ENCODE measurements around the gene CEACAM1. TPM values are rescaled to one million over a fixed set of nuclear protein-coding genes. Genes with fewer than 3 reads are reported as not detected.
A peak's percentile ranks its signal among the peaks of the same experiment; 100 is the strongest.

CEACAM1 gene
- total and polyA plus RNA-seq, 2 of the 13 experiments (the other 11 are each of a cell fraction or from before 2014, with no cell fraction given): 13.5 to 332 TPM

DNA sequence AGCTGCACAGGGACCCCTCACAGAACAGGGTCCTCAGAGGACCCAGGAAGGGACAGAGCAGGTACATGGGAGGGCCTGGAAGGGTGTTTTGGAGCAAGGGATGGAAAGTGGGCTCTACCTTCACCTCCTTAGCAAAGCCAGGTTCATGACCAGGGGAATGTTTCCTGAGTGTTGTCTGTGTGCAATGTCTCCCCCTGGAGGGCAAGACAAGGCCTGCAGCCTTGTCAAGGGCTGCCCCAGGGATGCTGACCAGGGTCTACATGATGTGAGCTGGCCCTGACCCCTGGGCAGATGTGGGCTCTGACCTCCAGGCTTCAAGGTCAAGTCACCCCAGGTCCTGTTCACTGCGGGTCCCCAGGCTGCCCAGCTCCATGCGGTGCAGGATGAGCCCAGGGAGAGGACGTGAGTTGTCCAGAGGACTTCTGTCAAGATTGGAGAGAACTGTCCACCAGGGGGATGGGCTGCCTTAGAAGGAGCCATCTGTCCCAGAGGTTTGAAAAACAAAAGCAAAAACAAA is 1.0 kb upstream of the CEACAM1 start (continued):
- TF ChIP-seq, protein P1, sequence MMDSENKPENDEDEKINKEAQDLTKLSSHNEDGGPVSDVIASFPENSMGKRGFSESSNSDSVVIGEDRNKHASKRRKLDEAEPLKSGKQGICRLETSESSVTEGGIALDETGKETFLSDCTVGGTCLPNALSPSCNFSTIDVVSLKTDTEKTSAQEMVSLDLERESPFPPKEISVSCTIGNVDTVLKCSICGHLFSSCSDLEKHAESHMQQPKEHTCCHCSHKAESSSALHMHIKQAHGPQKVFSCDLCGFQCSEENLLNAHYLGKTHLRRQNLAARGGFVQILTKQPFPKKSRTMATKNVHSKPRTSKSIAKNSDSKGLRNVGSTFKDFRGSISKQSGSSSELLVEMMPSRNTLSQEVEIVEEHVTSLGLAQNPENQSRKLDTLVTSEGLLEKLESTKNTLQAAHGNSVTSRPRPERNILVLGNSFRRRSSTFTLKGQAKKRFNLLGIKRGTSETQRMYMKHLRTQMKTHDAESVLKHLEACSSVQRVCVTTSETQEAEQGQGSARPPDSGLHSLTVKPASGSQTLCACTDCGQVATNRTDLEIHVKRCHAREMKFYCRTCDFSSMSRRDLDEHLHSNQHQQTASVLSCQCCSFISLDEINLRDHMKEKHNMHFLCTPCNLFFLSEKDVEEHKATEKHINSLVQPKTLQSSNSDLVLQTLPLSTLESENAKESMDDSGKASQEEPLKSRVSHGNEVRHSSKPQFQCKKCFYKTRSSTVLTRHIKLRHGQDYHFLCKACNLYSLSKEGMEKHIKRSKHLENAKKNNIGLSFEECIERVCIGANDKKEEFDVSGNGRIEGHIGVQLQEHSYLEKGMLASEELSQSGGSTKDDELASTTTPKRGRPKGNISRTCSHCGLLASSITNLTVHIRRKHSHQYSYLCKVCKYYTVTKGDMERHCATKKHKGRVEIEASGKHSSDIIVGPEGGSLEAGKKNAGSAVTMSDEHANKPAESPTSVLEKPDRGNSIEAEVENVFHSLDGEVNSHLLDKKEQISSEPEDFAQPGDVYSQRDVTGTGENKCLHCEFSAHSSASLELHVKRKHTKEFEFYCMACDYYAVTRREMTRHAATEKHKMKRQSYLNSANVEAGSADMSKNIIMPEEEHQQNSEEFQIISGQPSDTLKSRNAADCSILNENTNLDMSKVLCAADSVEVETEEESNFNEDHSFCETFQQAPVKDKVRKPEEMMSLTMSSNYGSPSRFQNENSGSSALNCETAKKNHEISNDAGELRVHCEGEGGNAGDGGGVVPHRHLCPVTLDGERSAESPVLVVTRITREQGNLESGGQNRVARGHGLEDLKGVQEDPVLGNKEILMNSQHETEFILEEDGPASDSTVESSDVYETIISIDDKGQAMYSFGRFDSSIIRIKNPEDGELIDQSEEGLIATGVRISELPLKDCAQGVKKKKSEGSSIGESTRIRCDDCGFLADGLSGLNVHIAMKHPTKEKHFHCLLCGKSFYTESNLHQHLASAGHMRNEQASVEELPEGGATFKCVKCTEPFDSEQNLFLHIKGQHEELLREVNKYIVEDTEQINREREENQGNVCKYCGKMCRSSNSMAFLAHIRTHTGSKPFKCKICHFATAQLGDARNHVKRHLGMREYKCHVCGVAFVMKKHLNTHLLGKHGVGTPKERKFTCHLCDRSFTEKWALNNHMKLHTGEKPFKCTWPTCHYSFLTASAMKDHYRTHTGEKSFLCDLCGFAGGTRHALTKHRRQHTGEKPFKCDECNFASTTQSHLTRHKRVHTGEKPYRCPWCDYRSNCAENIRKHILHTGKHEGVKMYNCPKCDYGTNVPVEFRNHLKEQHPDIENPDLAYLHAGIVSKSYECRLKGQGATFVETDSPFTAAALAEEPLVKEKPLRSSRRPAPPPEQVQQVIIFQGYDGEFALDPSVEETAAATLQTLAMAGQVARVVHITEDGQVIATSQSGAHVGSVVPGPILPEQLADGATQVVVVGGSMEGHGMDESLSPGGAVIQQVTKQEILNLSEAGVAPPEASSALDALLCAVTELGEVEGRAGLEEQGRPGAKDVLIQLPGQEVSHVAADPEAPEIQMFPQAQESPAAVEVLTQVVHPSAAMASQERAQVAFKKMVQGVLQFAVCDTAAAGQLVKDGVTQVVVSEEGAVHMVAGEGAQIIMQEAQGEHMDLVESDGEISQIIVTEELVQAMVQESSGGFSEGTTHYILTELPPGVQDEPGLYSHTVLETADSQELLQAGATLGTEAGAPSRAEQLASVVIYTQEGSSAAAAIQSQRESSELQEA (CRISPR knock-in tag; IDR thresholded peaks at IDR 0.05; ENCODE audit: not compliant biosample characterization): no peak
- TF ChIP-seq HDAC6 (IDR thresholded peaks at IDR 0.05; ENCODE audit: low read depth, low read length): no peak
- TF ChIP-seq KDM1A (CRISPR knock-in tag; IDR thresholded peaks at IDR 0.05): no peak
- no peak for TF ChIP-seq ZNF441 (CRISPR knock-in tag; IDR thresholded peaks at IDR 0.05; ENCODE audit: borderline replicate concordance)
- TF ChIP-seq PLRG1 (conservative IDR thresholded peaks at IDR 0.05): no peak
- no peak for TF ChIP-seq LCORL (IDR thresholded peaks at IDR 0.05)
- TF ChIP-seq LCORL (CRISPR knock-in tag; IDR thresholded peaks at IDR 0.05): peak; percentile 60; the same call in 1 of the 2 replicates
- peak; percentile 7; the same call in 1 of the 2 replicates for TF ChIP-seq ZNF281 (CRISPR knock-in tag; IDR thresholded peaks at IDR 0.05; ENCODE audit: borderline replicate concordance)
- TF ChIP-seq ZKSCAN8 (CRISPR knock-in tag; IDR thresholded peaks at IDR 0.05; ENCODE audit: borderline replicate concordance): no peak
- TF ChIP-seq ZNF101 (CRISPR knock-in tag; IDR thresholded peaks at IDR 0.05; ENCODE audit: borderline replicate concordance, low read depth): no peak
- peak; percentile 73; the same call in 1 of the 2 replicates for TF ChIP-seq MIER3 (CRISPR knock-in tag; IDR thresholded peaks at IDR 0.05; ENCODE audit: borderline replicate concordance)
- TF ChIP-seq ZNF337 (CRISPR knock-in tag; IDR thresholded peaks at IDR 0.05; ENCODE audit: borderline replicate concordance, low read depth): no peak
- TF ChIP-seq TFDP2 (CRISPR knock-in tag; IDR thresholded peaks at IDR 0.05): peak; percentile 24; the same call in 1 of the 2 replicates
- TF ChIP-seq TAF1 (CRISPR knock-in tag; IDR thresholded peaks at IDR 0.05): peak; percentile 33; the same call in 1 of the 2 replicates
- TF ChIP-seq ZNF605 (CRISPR knock-in tag; IDR thresholded peaks at IDR 0.05): no peak
- peak; percentile 60 for TF ChIP-seq SAP130 (CRISPR knock-in tag; IDR thresholded peaks at IDR 0.05; ENCODE audit: low read depth)
- TF ChIP-seq, protein P2, sequence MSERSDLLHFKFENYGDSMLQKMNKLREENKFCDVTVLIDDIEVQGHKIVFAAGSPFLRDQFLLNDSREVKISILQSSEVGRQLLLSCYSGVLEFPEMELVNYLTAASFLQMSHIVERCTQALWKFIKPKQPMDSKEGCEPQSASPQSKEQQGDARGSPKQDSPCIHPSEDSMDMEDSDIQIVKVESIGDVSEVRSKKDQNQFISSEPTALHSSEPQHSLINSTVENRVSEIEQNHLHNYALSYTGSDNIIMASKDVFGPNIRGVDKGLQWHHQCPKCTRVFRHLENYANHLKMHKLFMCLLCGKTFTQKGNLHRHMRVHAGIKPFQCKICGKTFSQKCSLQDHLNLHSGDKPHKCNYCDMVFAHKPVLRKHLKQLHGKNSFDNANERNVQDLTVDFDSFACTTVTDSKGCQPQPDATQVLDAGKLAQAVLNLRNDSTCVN (CRISPR knock-in tag; IDR thresholded peaks at IDR 0.05; ENCODE audit: borderline replicate concordance): no peak

Measured in HepG2 (cell line).